ENCODE results near the gene FAS.

DNA sequence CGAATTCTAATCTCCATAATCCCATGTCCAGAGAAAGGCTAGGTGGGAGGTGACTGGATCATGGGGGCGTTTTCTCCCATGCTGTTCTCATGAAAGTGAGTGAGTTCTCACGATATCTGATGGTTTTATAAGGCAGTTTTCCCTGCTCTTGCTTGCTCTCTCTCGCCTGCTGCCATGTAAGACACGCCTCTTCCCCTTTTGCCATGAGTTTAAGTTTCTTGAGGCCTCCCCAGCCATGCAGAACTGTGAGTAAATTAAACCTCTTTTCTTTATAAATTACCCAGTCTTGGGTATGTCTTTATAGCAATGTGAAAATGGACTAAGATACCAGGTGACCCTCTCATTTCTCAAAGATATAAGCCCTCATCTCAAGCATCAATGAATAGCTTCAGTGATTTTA lies 36.9 kb upstream of the FAS start:
- no peak for TF ChIP-seq EP300 (IDR thresholded peaks at IDR 0.05)
- TF ChIP-seq POLR2AphosphoS5 (IDR thresholded peaks at IDR 0.05), result no peak
- TF ChIP-seq, protein P1, sequence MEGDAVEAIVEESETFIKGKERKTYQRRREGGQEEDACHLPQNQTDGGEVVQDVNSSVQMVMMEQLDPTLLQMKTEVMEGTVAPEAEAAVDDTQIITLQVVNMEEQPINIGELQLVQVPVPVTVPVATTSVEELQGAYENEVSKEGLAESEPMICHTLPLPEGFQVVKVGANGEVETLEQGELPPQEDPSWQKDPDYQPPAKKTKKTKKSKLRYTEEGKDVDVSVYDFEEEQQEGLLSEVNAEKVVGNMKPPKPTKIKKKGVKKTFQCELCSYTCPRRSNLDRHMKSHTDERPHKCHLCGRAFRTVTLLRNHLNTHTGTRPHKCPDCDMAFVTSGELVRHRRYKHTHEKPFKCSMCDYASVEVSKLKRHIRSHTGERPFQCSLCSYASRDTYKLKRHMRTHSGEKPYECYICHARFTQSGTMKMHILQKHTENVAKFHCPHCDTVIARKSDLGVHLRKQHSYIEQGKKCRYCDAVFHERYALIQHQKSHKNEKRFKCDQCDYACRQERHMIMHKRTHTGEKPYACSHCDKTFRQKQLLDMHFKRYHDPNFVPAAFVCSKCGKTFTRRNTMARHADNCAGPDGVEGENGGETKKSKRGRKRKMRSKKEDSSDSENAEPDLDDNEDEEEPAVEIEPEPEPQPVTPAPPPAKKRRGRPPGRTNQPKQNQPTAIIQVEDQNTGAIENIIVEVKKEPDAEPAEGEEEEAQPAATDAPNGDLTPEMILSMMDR (IDR thresholded peaks at IDR 0.05), result no peak
- TF ChIP-seq POLR2A (IDR thresholded peaks at IDR 0.05), result no peak
